ENCODE measurements around the gene DISC1.

DNA sequence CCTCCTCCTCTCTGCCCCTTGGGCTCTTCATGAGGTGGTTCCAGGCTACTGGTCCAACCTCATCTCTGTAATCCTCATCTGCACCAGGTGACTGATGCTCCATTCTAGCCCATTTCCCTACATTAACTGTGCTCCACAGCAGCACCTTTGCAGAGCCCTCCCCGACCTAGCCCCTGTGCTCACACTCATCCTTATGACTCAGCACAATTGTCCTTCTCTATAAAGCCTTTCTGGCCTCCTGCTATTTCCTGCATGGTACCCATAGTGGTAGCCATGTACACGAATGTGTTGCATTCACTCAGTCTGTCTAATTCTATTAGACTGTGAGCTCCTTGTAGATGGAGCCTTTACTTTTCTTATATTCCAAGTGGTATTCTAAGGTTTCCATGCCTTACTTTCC, 339.0 kb downstream of the DISC1 start:
- TF ChIP-seq, protein P1, sequence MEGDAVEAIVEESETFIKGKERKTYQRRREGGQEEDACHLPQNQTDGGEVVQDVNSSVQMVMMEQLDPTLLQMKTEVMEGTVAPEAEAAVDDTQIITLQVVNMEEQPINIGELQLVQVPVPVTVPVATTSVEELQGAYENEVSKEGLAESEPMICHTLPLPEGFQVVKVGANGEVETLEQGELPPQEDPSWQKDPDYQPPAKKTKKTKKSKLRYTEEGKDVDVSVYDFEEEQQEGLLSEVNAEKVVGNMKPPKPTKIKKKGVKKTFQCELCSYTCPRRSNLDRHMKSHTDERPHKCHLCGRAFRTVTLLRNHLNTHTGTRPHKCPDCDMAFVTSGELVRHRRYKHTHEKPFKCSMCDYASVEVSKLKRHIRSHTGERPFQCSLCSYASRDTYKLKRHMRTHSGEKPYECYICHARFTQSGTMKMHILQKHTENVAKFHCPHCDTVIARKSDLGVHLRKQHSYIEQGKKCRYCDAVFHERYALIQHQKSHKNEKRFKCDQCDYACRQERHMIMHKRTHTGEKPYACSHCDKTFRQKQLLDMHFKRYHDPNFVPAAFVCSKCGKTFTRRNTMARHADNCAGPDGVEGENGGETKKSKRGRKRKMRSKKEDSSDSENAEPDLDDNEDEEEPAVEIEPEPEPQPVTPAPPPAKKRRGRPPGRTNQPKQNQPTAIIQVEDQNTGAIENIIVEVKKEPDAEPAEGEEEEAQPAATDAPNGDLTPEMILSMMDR (conservative IDR thresholded peaks at IDR 0.05): no peak
- no peak for TF ChIP-seq ZFX (IDR thresholded peaks at IDR 0.05)
